Ishikawa (cell line): ENCODE results near the gene TOP2A.

Experiments used
- CREB1 ChIP-seq: IDR thresholded peaks from 2 replicates; pipeline ENCODE4 v1.6.1; 2012; ENCODE audit warnings: low read depth
- NFIC ChIP-seq: IDR thresholded peaks from 2 replicates; pipeline ENCODE4 v1.6.1; 2012
- RAD21 ChIP-seq: IDR thresholded peaks from 2 replicates; pipeline ENCODE4 v1.6.1; 2012; ENCODE audit warnings: low read depth
- REST ChIP-seq: IDR thresholded peaks from 2 replicates; pipeline ENCODE4 v1.6.1; 2012; ENCODE audit warnings: low read depth, mild to moderate bottlenecking
- TF ChIP-seq, protein P1 (sequence below): IDR thresholded peaks from 2 replicates; pipeline ENCODE4 v1.6.1; 2012

DNA sequence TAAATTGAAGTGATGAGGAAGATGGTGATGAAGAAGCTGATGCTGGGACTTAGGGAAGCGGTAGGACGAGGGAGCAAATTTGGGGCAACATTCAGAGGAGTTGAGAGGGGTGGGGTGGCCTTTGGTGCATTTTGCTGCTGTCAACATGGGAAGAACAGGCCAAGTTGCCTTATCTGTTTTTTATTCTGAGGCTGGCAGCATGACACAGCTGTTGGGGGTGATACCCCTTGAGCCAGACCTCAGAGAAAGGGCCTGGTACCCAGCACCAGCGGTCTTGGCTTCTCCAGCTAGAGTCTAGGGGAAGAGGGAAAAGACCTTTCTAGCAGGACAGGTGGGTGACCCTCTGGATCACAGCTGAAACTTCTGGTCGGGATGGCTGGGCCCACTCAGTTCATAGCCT lies 30.1 kb upstream of the TOP2A start:
- TF ChIP-seq REST (no peak), CREB1 (no peak), RAD21 (no peak), NFIC (no peak)
- TF ChIP-seq, protein P1, sequence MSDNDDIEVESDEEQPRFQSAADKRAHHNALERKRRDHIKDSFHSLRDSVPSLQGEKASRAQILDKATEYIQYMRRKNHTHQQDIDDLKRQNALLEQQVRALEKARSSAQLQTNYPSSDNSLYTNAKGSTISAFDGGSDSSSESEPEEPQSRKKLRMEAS, result no peak
